Activated naive CD4-positive, alpha-beta T cell treated with anti-CD3 and anti-CD28 coated beads, Interleukin-2, amount 50 U/mL, for 16 hours (primary cell): ENCODE results near the gene CCP110.

Experiments used
- DNase-seq: peaks from one replicate; pipeline ENCODE4 v3.0.0-alpha.2; 2020

The CCP110 gene

DNA sequence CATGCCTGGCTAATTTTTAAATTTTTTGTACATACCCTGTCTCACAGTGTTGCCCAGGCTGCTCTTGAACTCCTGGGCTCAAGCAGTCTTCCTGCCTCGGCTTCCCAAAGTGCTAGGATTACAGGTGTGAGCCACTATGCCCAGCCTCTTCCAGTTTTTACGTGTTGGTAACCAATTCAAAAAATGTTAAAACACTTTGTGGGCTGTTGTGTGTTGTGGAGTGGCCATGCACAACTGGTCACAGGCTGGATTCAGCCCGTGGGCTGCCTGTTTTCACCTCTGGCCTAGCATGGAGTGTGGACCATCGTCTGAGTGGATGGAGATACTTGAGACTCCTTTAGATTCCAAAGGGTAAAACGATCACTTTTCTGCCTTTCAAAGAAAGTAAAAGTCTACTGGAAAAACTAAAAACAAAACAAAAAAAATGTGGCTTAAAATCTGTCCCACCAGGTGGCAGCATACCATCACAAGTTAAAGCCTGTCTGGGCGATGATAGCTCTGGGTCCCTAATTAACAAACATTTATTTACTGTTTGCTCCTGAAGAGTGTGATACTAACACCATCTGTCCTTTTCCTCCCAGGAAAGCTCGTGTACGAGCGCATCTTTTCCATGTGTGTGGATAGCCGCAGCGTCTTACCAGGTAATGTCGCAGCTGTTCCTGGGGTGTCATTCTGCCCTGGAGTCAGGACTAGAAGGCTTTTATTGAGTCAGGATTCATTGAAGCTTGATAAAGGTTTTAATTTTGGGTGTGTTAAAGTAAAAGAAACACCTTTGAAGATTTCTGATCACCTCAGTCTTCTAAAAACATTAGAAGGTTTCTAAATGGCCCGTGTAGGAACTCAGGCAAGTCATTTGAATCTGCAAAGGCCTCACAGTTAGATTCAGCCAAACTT lies 77.6 kb downstream of the CCP110 start:
- DNase-seq = no peak
